8988T (cell line): ENCODE data around the gene DPP10.
"Not testable (repeated sequence)": the region's sequence is repeated elsewhere in the genome, so short reads cannot be mapped to it uniquely, and the experiment has no call there.

ENCODE experiments used
- DNase-seq: peaks from one replicate; pipeline ENCODE4 v3.0.0; 2011

Gene DPP10

GRCh38 chr2:115034801-115035200, 592.4 kb downstream of the DPP10 start:
- DNase-seq: no peak

DNA sequence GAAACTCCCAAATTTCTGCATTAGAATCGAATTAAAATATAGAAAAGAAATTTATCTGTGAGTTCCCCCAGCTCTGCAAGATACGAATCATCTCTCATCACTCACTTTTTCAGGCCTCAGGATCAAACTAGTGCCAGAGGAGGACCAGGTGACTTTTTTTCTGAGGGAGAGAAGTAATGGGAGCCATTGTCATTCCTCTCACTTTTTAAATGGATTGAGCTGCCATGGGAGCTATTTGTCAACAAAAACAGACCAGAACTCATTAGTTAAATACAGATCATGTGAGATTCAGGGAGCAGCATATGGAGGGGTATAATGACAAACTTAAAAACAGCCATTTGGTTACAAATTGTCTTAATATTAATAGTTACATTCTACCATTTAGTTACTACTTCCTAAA, 594.4 kb downstream of the DPP10 start:
- DNase-seq: no peak

GRCh38 chr2:115057473-115057872, 615.0 kb downstream of the DPP10 start:
- no peak for DNase-seq

- DNase-seq: no peak
These were observed 627.6 kb downstream of the DPP10 start for GRCh38 chr2:115070002-115070401.

- no peak for DNase-seq
These were observed 629.1 kb downstream of the DPP10 start for GRCh38 chr2:115071534-115071933.

DNA sequence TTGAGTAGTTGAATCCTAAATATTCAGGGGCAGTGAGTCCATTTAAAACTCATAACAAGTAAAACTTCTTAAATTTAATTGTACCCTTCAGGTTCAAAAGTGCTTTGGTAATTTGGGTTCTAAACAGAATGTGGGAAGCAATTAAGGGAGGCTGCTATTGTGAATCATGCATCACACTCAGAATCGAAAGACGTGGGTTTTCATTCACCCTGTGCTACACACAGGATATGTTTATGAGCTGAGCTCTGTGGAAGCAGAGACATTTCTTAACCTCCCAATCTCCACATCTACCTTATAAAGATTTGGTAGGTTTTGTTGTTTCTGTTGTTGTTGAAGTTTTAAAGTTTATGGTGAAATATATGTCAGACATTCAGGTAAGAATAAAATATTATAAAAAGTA, 633.4 kb downstream of the DPP10 start:
- no peak for DNase-seq

GRCh38 chr2:115077626-115078025, 635.2 kb downstream of the DPP10 start:
- no peak for DNase-seq

DNA sequence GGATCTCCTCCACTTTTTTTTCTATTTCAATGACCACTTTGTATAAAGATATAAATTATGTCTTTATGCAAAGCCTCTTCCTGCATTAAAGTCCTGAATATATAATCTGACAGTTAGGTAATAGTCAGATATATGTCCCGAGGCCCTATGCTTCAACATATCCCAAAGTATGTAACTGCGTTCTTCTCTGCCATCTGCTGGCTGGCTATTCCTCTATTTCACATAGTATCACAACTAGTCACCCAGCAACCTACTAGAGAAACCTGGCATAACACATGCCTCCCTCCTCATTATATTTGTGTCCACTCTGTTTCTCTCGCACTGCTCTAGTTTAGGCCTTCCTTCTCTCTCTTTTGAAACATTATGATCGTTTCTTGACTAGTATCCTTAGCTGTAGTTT, 640.8 kb downstream of the DPP10 start:
- DNase-seq: no peak

DNA sequence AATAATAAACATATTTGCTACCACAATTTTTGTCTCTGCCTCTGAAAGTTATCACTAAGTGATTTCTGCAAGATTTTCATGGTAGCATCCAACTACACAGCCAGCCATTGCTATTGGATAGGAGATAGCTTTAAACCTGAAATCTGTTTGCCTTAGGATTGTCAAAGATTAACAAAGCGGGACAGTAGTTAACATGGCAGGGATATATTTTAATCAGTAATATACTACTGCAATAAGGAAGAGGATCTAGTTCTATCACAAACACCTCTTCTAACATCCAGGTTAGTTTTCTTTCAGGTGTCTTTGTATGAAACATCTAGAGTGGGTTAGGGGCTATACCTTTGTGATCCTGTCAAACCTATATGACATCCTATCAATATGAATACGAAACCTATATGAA, 641.3 kb downstream of the DPP10 start:
- no peak for DNase-seq

- DNase-seq: no peak
These were observed 642.0 kb downstream of the DPP10 start for GRCh38 chr2:115084446-115084845.

DNA sequence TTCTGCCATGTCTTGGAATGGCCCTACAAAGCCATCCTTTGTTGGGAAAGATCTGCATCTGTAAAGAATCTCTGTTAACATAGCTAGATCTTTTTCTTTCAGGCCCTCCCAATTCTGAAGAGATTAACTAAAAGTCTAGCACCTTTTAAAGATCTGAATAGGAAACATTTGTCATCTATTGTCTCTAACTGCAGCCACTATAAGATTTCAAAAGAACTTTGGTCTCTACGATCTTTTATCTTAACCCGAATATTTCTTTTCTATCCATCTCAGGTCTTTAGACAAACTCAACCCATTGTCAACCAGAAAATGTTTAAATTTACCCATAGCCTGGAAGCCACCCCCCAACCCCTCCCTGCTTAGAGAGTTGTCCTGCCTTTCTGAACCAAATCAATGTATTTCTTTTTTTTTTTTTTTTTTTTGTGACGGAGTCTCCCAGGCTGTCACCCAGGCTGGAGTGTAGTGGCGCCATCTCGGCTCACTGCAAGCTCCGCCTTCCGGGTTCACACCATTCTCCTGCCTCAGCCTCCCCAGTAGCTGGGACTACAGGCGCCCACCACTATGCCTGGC, 643.7 kb downstream of the DPP10 start:
- not testable (repeated sequence) for DNase-seq

DNA sequence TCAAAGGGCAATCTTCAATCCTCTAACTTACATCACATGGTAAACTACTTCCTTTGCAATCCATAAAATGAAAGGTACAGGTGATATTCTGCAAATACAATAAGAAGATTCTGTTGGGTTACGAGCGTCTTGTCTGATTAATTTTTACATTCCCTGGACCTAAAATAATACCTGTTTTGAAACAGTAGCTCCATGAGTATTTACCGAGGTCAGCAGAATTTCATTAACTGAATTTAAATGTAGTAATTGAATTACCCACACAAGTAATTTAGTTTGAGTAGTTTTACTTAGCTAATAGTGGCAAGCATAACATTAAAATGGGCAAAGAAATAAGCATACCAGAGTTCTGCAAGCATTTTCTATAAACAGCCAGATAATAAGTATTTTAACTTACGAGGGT, 652.0 kb downstream of the DPP10 start:
- DNase-seq: no peak

DNA sequence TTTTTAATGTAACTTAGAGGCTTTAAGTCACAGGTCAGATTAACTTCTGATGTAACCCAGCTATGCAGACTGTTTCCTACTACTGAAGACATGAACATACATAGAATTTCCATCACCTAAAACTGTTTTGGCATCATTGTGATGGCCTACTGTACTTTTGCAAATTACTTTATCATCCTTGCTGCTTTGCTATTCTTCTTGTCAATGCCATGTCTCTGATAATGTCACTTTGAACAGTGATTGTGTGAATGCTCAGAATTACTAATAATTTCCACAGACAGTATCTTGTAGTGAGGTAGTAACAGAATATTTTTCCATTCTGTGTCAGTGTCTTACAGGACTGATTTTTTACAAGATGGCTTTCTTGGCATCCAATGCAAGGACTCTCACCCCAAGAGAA, 663.5 kb downstream of the DPP10 start:
- no peak for DNase-seq

DNA sequence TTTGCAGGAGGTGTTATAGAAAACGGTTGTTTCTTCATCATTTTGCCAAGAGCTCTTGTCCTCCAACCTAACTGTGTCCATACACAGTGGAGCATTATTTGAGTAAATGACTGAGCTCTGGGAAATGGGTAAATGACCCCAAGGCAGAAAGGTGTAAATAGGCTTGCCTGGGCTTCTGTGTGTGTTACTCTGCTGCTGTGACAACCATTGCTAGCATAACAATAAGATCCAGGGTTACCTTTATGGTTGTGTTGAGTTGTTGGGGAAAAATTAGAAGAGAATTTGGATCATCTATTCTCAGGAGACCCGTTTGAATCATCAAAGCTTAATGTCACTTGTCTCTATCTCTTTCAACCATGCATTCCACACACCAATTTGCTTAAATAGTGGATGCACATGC, 672.7 kb downstream of the DPP10 start:
- no peak for DNase-seq

- DNase-seq: no peak
These were observed 675.9 kb downstream of the DPP10 start for GRCh38 chr2:115118306-115118705.

GRCh38 chr2:115119086-115119485, 676.6 kb downstream of the DPP10 start:
- no peak for DNase-seq

DNA sequence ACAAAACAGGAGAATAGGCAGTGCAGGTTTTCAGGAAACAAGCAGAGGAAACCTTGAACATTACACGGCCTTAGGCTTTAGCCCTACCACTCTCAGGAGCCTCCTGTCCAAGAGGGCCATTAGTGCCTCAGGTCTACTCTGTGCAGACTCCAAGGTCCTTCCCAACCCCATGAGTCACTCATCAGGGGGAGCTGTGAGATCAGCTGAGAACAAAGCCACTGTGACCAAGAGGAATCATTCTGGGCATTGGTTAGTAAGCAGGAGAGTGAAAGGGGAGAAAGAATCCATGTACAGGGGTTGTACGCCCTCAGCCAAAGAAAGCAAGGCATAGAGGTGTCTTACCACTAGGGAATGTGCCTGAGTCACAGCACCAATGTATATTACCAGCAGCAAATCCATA, 680.3 kb downstream of the DPP10 start:
- DNase-seq: no peak

GRCh38 chr2:115124817-115125216, 682.4 kb downstream of the DPP10 start:
- DNase-seq: no peak

DNA sequence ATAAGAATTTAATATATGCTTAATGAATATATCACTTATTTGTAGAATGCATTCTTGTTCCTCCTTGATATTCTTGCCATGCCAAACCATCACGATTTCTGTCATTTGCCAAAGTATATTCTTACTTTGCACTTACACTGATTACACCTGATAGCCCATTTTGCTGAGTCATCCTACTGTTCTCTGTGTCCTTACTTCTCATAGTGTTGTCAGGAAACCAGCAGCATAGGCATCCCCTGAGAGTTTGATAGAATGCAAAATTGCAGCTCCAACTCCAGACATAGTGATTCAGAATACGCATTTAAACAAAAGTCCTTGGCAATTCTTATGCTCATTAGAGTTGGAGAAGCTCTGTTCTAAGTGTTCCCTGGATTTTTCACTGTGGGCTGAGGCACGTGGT, 687.1 kb downstream of the DPP10 start:
- no peak for DNase-seq

- DNase-seq: no peak
These were observed 718.2 kb downstream of the DPP10 start for GRCh38 chr2:115160531-115161080.

DNA sequence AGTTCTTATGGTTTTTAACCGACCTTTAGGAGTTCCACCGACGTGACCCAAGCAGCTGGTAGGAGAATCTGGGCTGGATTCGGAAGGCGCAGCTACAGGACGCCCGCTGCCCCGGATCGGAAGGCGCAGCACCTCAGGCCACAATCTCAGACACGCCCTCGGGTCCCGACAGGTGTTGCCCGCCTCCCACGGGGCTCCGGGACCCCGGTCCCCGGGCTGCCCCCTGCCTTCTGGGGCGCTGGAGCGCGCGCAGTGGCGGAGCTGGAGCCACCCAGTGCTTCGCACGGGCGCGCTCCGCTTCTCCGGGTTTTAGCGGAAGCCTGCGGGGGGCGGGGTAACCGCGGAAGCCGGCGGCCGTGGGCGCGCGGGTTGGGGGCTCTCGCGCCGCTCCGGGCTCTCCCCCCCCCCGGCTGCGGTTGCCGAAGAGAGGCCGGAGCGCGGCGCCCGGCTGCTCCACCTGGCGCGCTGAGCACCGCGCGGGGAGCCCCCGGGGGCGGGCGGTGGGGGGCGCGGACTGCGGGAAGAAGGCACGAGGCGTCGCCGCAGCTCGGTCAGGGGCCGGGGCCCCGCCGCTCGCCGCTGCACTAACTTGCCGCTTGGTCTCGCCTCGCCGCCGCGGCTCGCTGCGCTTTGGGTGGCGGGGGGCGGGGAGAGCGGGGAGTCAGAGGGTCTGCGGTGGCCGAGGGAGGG, 718.8 kb downstream of the DPP10 start:
- no peak for DNase-seq

DNA sequence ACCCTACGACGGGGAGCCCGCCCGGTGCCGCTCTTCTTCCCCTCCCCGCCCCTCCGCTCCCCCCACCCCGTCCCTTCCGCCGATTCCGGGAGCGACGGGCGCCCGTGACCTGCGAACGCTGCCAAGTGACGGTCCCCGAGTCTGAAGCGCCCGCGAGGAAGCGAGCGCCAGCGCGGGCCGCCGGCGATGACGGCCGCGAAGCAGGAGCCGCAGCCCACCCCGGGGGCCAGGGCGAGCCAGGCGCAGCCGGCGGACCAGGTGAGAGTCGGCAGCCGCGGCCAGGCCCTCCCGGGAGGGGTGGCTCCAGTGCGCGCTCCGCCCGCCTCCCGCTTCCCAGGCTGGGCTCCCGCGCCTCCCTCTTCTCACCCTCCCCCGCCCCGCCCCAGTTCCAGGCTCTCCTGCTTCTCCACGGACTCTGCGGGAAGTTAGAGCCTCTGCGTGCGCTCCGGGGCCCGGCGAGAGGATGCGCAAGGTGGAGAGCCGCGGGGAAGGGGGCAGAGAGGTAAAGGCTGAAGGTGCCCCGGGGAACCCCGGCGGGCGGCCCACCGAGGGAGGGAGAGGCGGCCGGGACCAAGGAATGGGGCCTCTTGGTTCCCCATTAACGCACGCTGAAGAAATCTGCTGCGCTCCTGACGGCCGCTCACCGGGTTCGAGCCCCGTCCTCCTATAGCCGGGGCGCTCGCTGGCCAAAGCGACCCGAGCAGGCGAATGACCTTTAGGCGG, 719.5 kb downstream of the DPP10 start:
- DNase-seq: no peak

GRCh38 chr2:115162494-115163293, 720.3 kb downstream of the DPP10 start:
- DNase-seq: no peak
